ENCODE results near the gene ACTRT2. TPM values are rescaled to one million over a fixed set of nuclear protein-coding genes. Genes with fewer than 3 reads are reported as not detected.

The ACTRT2 gene
- total RNA-seq (not detected), polyA plus RNA-seq (not detected)

- no peak within 1 kb of the TSS for H3K27ac ChIP-seq (ENCODE audit: low read depth)
- no peaks in the 10 kb centered on the region for H3K4me1 ChIP-seq (ENCODE audit: insufficient read depth)
- no peaks in the 10 kb centered on the region for H3K36me3 ChIP-seq (ENCODE audit: insufficient read depth)
- 47% methylated on average over 8 of the region's 8 CpGs for WGBS
- no peak within 1 kb of the TSS for H3K4me3 ChIP-seq (ENCODE audit: low read depth, low read length)
- no peak for DNase-seq (ENCODE audit: extremely low spot score)
Measured at GRCh38 chr1:3021233-3021671, at the start of gene ACTRT2. Gene ACTRT2, plus strand, starts transcription at chr1:3021467. Its CDS starts 220 bp downstream, at chr1:3021687.

- no peak for DNase-seq (ENCODE audit: extremely low spot score)
Measured at GRCh38 chr1:2971609-2972008, 49.7 kb upstream of the ACTRT2 start.

GRCh38 chr1:2972011-2972878 lies 49.0 kb upstream of the ACTRT2 start:
- no peak overlapping the region for H3K4me3 ChIP-seq (ENCODE audit: low read depth, low read length)
- H3K36me3 ChIP-seq (ENCODE audit: insufficient read depth): no peaks in the 10 kb centered on the region
- DNase-seq (ENCODE audit: extremely low spot score): no peak
- 85% methylated on average over 27 of the region's 27 CpGs for WGBS
- no peaks in the 10 kb centered on the region for H3K4me1 ChIP-seq (ENCODE audit: insufficient read depth)
- H3K27ac ChIP-seq (ENCODE audit: low read depth): no peak overlapping the region

More at GRCh38 chr1:2971609-2972008, 49.7 kb upstream of the ACTRT2 start:
- H3K36me3 ChIP-seq (ENCODE audit: insufficient read depth): no peaks in the 10 kb centered on the region
- H3K4me3 ChIP-seq (ENCODE audit: low read depth, low read length): no peak overlapping the region
- H3K4me1 ChIP-seq (ENCODE audit: insufficient read depth): no peaks in the 10 kb centered on the region
- H3K27ac ChIP-seq (ENCODE audit: low read depth): no peak overlapping the region
- 94% methylated on average over 9 of the region's 9 CpGs for WGBS

GRCh38 chr1:2972879-2973575 lies 48.2 kb upstream of the ACTRT2 start:
- 79% methylated on average over 14 of the region's 14 CpGs for WGBS
- no peak overlapping the region for H3K27ac ChIP-seq (ENCODE audit: low read depth)
- H3K36me3 ChIP-seq (ENCODE audit: insufficient read depth): no peaks in the 10 kb centered on the region
- no peak for DNase-seq (ENCODE audit: extremely low spot score)
- H3K4me3 ChIP-seq (ENCODE audit: low read depth, low read length): no peak overlapping the region
- H3K4me1 ChIP-seq (ENCODE audit: insufficient read depth): no peaks in the 10 kb centered on the region

GRCh38 chr1:2973601-2974593 lies 47.4 kb upstream of the ACTRT2 start:
- Histone ChIP-seq H3K36me3 (ENCODE audit: insufficient read depth) (no peaks in the 10 kb centered on the region), H3K27ac (ENCODE audit: low read depth) (no peak overlapping the region), H3K4me1 (ENCODE audit: insufficient read depth) (no peaks in the 10 kb centered on the region), H3K4me3 (ENCODE audit: low read depth, low read length) (no peak overlapping the region)
- WGBS: 44% methylated on average over 18 of the region's 18 CpGs
- no peak for DNase-seq (ENCODE audit: extremely low spot score)

GRCh38 chr1:2974701-2975301 lies 46.5 kb upstream of the ACTRT2 start:
- H3K4me3 ChIP-seq (ENCODE audit: low read depth, low read length): no peak overlapping the region
- no peaks in the 10 kb centered on the region for H3K36me3 ChIP-seq (ENCODE audit: insufficient read depth)
- 78% methylated on average over 18 of the region's 18 CpGs for WGBS
- H3K27ac ChIP-seq (ENCODE audit: low read depth): no peak overlapping the region
- H3K4me1 ChIP-seq (ENCODE audit: insufficient read depth): no peaks in the 10 kb centered on the region
- DNase-seq (ENCODE audit: extremely low spot score): no peak

GRCh38 chr1:2975466-2976179 lies 45.6 kb upstream of the ACTRT2 start:
- no peak for DNase-seq (ENCODE audit: extremely low spot score)
- no peak overlapping the region for H3K27ac ChIP-seq (ENCODE audit: low read depth)
- no peak overlapping the region for H3K4me3 ChIP-seq (ENCODE audit: low read depth, low read length)
- 71% methylated on average over 19 of the region's 19 CpGs for WGBS
- no peaks in the 10 kb centered on the region for H3K4me1 ChIP-seq (ENCODE audit: insufficient read depth)
- no peaks in the 10 kb centered on the region for H3K36me3 ChIP-seq (ENCODE audit: insufficient read depth)

GRCh38 chr1:2976180-2976562 lies 45.1 kb upstream of the ACTRT2 start:
- Histone ChIP-seq H3K36me3 (ENCODE audit: insufficient read depth) (no peaks in the 10 kb centered on the region), H3K27ac (ENCODE audit: low read depth) (no peak overlapping the region), H3K4me1 (ENCODE audit: insufficient read depth) (no peaks in the 10 kb centered on the region), H3K4me3 (ENCODE audit: low read depth, low read length) (no peak overlapping the region)
- no peak for DNase-seq (ENCODE audit: extremely low spot score)
- WGBS: 76% methylated on average over 6 of the region's 6 CpGs

- 63% methylated on average over 7 of the region's 7 CpGs for WGBS
- H3K4me1 ChIP-seq (ENCODE audit: insufficient read depth): no peaks in the 10 kb centered on the region
- DNase-seq (ENCODE audit: extremely low spot score): no peak
- no peak overlapping the region for H3K4me3 ChIP-seq (ENCODE audit: low read depth, low read length)
- no peaks in the 10 kb centered on the region for H3K36me3 ChIP-seq (ENCODE audit: insufficient read depth)
- H3K27ac ChIP-seq (ENCODE audit: low read depth): no peak overlapping the region
Measured at GRCh38 chr1:2977886-2978611, 43.2 kb upstream of the ACTRT2 start.

- H3K4me3 ChIP-seq (ENCODE audit: low read depth, low read length): no peak overlapping the region
- DNase-seq (ENCODE audit: extremely low spot score): no peak
- WGBS: 92% methylated on average over 11 of the region's 11 CpGs
- H3K4me1 ChIP-seq (ENCODE audit: insufficient read depth): no peaks in the 10 kb centered on the region
- no peaks in the 10 kb centered on the region for H3K36me3 ChIP-seq (ENCODE audit: insufficient read depth)
- no peak overlapping the region for H3K27ac ChIP-seq (ENCODE audit: low read depth)
Measured at GRCh38 chr1:2978691-2979190, 42.5 kb upstream of the ACTRT2 start.

- H3K4me1 ChIP-seq (ENCODE audit: insufficient read depth): no peaks in the 10 kb centered on the region
- WGBS: 75% methylated on average over 38 of the region's 38 CpGs
- no peak overlapping the region for H3K27ac ChIP-seq (ENCODE audit: low read depth)
- no peak for DNase-seq (ENCODE audit: extremely low spot score)
- no peaks in the 10 kb centered on the region for H3K36me3 ChIP-seq (ENCODE audit: insufficient read depth)
- no peak overlapping the region for H3K4me3 ChIP-seq (ENCODE audit: low read depth, low read length)
Measured at GRCh38 chr1:2979191-2980072, 41.8 kb upstream of the ACTRT2 start.

Measured in urinary bladder (tissue), 4 donors.